Measurements from ENCODE around the gene CCSER1. TPM values are rescaled to one million over a fixed set of nuclear protein-coding genes. Genes with fewer than 3 reads are reported as not detected.

The CCSER1 gene
- total and polyA plus RNA-seq, 10 donors: 1.3 to 30.4 (median 20.4) TPM

- 77 to 89% (median 80%) methylated on average over 2 of the region's 2 CpGs for WGBS, 5 donors
- Histone ChIP-seq H3K4me1 (no peaks in the 10 kb centered on the region), H3K27ac (no peak overlapping the region), H3K9me3 (no peaks in the 10 kb centered on the region), H3K4me3 (no peak overlapping the region), H3K27me3 (replicated peaks in 1 of 7) (no peaks in the 10 kb centered on the region), H3K36me3 (no peaks in the 10 kb centered on the region)
- intact Hi-C loops (cut with DNase I; ENCODE audit: low total_unique reads): no loop called here
- DNase-seq: no peak
- TF ChIP-seq POLR2AphosphoS5 (IDR thresholded peaks at IDR 0.05): no peak
- no peak for TF ChIP-seq CTCF (IDR thresholded peaks at IDR 0.05 in 8 of 11, conservative IDR thresholded peaks at IDR 0.05 in 3 of 11)
- TF ChIP-seq POLR2A (IDR thresholded peaks at IDR 0.05): no peak
These were observed 937.9 kb downstream of the CCSER1 start for GRCh38 chr4:91065117-91065516.

GRCh38 chr4:91070736-91071135 lies 943.5 kb downstream of the CCSER1 start:
- DNase-seq: no peak
- no peak overlapping the region for H3K27ac ChIP-seq
- 88 to 96% (median 92%) methylated on average over 3 of the region's 3 CpGs for WGBS, 5 donors
- no peaks in the 10 kb centered on the region for H3K27me3 ChIP-seq (replicated peaks in 1 of 7)
- TF ChIP-seq CTCF (IDR thresholded peaks at IDR 0.05 in 8 of 11, conservative IDR thresholded peaks at IDR 0.05 in 3 of 11) (no peak), POLR2AphosphoS5 (IDR thresholded peaks at IDR 0.05) (no peak), POLR2A (IDR thresholded peaks at IDR 0.05) (no peak)
- H3K4me3 ChIP-seq: no peak overlapping the region
- no peaks in the 10 kb centered on the region for H3K9me3 ChIP-seq
- intact Hi-C loops (cut with DNase I; ENCODE audit: low total_unique reads): no loop called here
- H3K36me3 ChIP-seq: no peaks in the 10 kb centered on the region
- H3K4me1 ChIP-seq: no peaks in the 10 kb centered on the region

GRCh38 chr4:91076147-91076546 lies 949.0 kb downstream of the CCSER1 start:
- H3K9me3 ChIP-seq: peaks cover 0 to 34% (median 28%) of the 10 kb centered on the region in 8 donors
- intact Hi-C loops (cut with DNase I; ENCODE audit: low total_unique reads): no loop called here
- no peak for DNase-seq
- H3K27ac ChIP-seq: no peak overlapping the region
- H3K27me3 ChIP-seq (replicated peaks in 1 of 7): no peaks in the 10 kb centered on the region
- H3K36me3 ChIP-seq: no peaks in the 10 kb centered on the region
- TF ChIP-seq POLR2AphosphoS5 (IDR thresholded peaks at IDR 0.05) (no peak), CTCF (IDR thresholded peaks at IDR 0.05 in 8 of 11, conservative IDR thresholded peaks at IDR 0.05 in 3 of 11) (no peak), POLR2A (IDR thresholded peaks at IDR 0.05) (no peak)
- no peaks in the 10 kb centered on the region for H3K4me1 ChIP-seq
- H3K4me3 ChIP-seq: no peak overlapping the region

GRCh38 chr4:91085961-91086360 lies 958.8 kb downstream of the CCSER1 start:
- TF ChIP-seq POLR2A (IDR thresholded peaks at IDR 0.05): no peak
- no peak for TF ChIP-seq POLR2AphosphoS5 (IDR thresholded peaks at IDR 0.05)
- TF ChIP-seq CTCF (IDR thresholded peaks at IDR 0.05 in 8 of 11, conservative IDR thresholded peaks at IDR 0.05 in 3 of 11): no peak

More at GRCh38 chr4:91085961-91086360, 958.8 kb downstream of the CCSER1 start:
- intact Hi-C loops (cut with DNase I; ENCODE audit: low total_unique reads): no loop called here
- H3K9me3 ChIP-seq: peaks cover 0 to 10% (median 0%) of the 10 kb centered on the region in 8 donors
- H3K4me3 ChIP-seq: no peak overlapping the region
- whole genome bisulfite sequencing, 5 donors: 78 to 89% (median 80%) methylated on average over 2 of the region's 2 CpGs
- H3K27me3 ChIP-seq (replicated peaks in 1 of 7): no peaks in the 10 kb centered on the region
- no peaks in the 10 kb centered on the region for H3K36me3 ChIP-seq
- H3K27ac ChIP-seq: no peak overlapping the region
- H3K4me1 ChIP-seq: no peaks in the 10 kb centered on the region
- DNase-seq: no peak
